ENCODE results near the gene HOMER1. TPM values are rescaled to one million over a fixed set of nuclear protein-coding genes. Genes with fewer than 3 reads are reported as not detected.

HOMER1 gene
- total and polyA plus RNA-seq, 10 of the 15 experiments (the other 5 are each of a cell fraction or from before 2014, with no cell fraction given), result 0.96 to 22.0 (median 7.5) TPM

DNA sequence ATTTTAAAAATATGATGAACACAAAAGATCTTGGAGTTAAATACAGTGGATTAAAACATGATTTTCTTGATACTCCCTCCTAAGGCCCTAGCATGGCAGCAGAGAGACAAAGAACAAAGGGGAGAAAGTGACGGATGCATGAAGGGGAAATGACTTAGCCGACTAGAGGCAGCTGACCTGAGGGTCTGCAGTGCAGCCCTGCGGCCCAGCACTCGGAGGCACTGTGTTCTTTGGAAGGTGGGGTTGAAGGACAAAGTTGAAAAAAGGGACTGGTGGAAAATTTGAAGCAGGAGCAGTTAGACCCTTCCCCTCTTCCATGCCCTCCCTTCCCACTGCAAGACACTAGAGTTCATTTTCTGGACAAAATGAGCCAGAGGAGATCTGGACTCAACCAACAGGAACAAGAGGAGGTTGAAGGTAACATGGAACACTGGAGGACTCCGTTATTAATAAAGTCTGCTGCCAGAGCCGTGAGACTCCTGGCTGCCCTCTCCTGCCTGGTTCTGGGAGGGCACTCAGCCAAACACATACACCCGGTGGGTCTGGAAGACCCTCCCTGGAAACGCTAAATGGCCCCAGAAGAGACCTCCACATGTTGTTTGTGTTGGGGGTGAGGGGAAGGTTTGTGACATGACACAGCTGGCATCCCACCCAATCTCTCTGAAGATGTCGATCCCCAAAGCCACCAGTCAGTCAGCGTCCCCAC, 179.9 kb downstream of the HOMER1 start:
- no peak for DNase-seq (ENCODE audit: low read depth, low spot score)
- RAD21 ChIA-PET (ENCODE audit: unreplicated experiment), result no interaction called here
- H3K9ac ChIP-seq (ENCODE audit: control insufficient read depth, insufficient read depth, low read length), result no peak overlapping the region
- in situ Hi-C loops (cut with MboI), result no loop called here
- no peaks in the 10 kb centered on the region for H3K79me2 ChIP-seq (ENCODE audit: control insufficient read depth, insufficient read depth, low read length)
- no peak overlapping the region for H3K4me3 ChIP-seq
- H4K20me1 ChIP-seq (ENCODE audit: control insufficient read depth, insufficient read depth), result no peaks in the 10 kb centered on the region
- no peak overlapping the region for H3K27ac ChIP-seq (ENCODE audit: control insufficient read depth, insufficient read depth)
- SMC1A ChIA-PET (ENCODE audit: uncharacterized antibody, unreplicated experiment), result no interaction called here
- intact Hi-C loops (cut with micrococcal nuclease; ENCODE audit: unreplicated experiment), result no loop called here
- ATAC-seq, result no peak
- H3K9me3 ChIP-seq (replicated peaks; ENCODE audit: control insufficient read depth, insufficient read depth, low read length), result no peaks in the 10 kb centered on the region
- 60% methylated on average over 10 of the region's 10 CpGs for WGBS (ENCODE audit: insufficient coverage, insufficient replicate concordance, low lambda C conversion rate, missing lambda C conversion rate)
- H3K27me3 ChIP-seq (replicated peaks in 1 of 2; ENCODE audit: control insufficient read depth in 2 of 2, insufficient read depth in 2 of 2, low read length in 1 of 2), result no peaks in the 10 kb centered on the region
- TF ChIP-seq CTCF (IDR thresholded peaks at IDR 0.05 in 2 of 3, conservative IDR thresholded peaks at IDR 0.05 in 1 of 3; ENCODE audit: control insufficient read depth in 2 of 3, extremely low read depth in 1 of 3, insufficient read depth in 1 of 3, low read depth in 3 of 3, low read length in 3 of 3), result 0 out of 6 replicates have a peak, but pooled peaks of 1 of the 3 experiments have one; percentile 4
- no peak for TF ChIP-seq FOXM1 (IDR thresholded peaks at IDR 0.05; ENCODE audit: low read depth, low read length)
- TF ChIP-seq MXI1 (IDR thresholded peaks at IDR 0.05; ENCODE audit: low read depth, low read length), result no peak
- TF ChIP-seq RAD21 (IDR thresholded peaks at IDR 0.05; ENCODE audit: insufficient read depth, low read depth, low read length), result 0 out of 2 replicates have a peak, but pooled peaks have one; percentile 11
- TF ChIP-seq ZNF384 (IDR thresholded peaks at IDR 0.05; ENCODE audit: borderline replicate concordance, low read depth, low read length), result no peak
- no peak for TF ChIP-seq POLR2AphosphoS2 (IDR thresholded peaks at IDR 0.05; ENCODE audit: low read depth, low read length)
- no peak overlapping the region for H2AFZ ChIP-seq (ENCODE audit: control insufficient read depth, low read depth, low read length)
- H3K4me2 ChIP-seq (ENCODE audit: control insufficient read depth, insufficient read depth), result no peak overlapping the region
- no TSS peak for BruUV-seq (replicated peaks)
- no peak for FAIRE-seq
- CTCF ChIA-PET, result interaction anchor here (1.0 kb wide), 1 partner anchor 143 kb away, joined by 4 read pairs; no protein-coding TSS in a partner anchor
- no peaks in the 10 kb centered on the region for H3K36me3 ChIP-seq (ENCODE audit: control insufficient read depth in 2 of 2, insufficient read depth in 2 of 2, low read length in 1 of 2)
- POLR2A ChIA-PET, result interaction anchor here (0.6 kb wide), 1 partner anchor 117 kb away, joined by 4 read pairs; no protein-coding TSS in a partner anchor
- H3K4me1 ChIP-seq (ENCODE audit: control insufficient read depth, insufficient read depth, low read length), result no peaks in the 10 kb centered on the region

Measured in GM12878 (cell line).